Measurements from ENCODE around the gene FAM3B.
"Not testable (repeated sequence)": the region's sequence is repeated elsewhere in the genome, so short reads cannot be mapped to it uniquely, and the experiment has no call there.

The FAM3B gene

GRCh38 chr21:41316200-41317062 lies at the start of gene FAM3B:
FAM3B (plus strand) TSS chr21:41316801; CDS start chr21:41316880, 79 bp downstream.
- no peak for DNase-seq (ENCODE audit: low spot score)

DNA sequence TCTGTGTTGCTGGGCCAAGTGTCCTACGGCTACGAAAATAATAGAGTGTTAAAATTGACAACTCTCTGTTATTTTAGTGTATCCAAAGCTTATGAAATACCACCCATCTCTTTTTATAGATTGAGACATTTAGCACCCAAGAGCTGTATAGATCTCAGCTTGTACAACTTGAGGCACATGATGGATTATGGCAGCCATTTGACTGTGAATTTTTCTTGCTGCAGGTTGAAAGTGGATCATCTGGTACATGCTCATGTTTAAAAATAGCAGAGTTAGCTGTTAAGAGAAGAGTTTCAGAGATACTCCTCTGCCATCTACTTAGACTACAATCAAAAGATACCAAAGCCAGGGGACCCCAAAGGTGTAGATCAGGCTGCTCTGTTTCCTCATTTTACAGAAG lies 49.3 kb upstream of the FAM3B start:
- no peak for DNase-seq (ENCODE audit: low spot score)

DNA sequence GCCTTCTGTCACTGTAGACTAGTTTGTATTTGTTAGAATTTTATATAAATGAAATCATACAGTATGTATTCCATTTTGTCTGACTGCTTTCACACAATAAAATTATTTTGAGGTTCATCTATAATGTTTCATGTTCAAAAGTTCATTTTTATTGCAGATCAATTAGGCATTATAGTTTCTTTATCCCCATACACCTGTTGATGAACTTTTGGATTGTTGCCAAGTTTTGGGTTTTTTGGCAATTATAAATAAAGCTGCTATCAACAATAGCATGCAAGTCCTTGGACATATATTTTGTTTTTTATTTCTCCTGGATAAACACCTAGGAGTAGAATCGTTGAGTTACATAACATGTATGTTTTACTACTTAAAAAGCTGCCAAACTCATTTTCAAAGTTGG lies 47.1 kb upstream of the FAM3B start:
- no peak for DNase-seq (ENCODE audit: low spot score)

- no peak for DNase-seq (ENCODE audit: low spot score)
These were observed 39.4 kb upstream of the FAM3B start for GRCh38 chr21:41277196-41277595.

DNA sequence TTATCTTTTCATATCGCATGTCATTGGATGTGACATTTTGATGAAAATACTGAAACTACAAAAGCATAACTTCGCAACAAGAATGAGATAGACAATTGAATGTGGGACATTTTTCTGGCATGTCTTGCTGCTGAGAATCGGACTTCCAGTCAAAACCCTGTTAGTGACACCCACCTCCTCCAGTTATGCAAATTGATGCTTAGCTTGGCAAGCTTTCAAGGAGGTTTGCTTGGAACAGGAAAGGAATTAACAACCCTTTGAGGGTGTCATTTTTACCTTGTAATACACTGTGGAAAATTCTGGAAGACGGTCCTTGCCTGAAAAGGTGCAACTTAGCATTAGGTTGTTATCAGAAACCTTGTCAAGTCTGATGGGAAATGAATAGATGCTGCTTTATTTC lies 38.8 kb upstream of the FAM3B start:
- no peak for DNase-seq (ENCODE audit: low spot score)

- no peak for DNase-seq (ENCODE audit: low spot score)
These were observed 36.3 kb upstream of the FAM3B start for GRCh38 chr21:41280115-41280919.

DNA sequence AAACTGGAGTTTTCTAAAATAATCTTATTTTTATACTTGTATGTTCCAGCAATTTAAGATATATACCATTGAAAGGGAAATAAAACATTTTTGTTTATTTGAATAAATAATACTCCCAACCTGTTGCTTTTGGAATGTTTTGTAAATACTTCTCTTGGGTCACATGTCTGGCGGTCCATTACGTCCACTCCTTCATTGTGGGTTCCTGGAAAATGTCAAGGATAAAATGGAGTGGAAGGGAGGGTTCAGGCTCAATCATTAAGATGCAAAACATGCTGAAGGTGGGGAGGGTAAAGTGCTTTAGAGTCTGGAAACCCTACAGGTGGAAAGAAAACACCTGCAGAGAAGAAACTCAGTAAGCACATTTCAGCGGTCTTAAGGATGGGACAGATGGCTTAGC lies 34.2 kb upstream of the FAM3B start:
- DNase-seq (ENCODE audit: low spot score) = no peak

DNA sequence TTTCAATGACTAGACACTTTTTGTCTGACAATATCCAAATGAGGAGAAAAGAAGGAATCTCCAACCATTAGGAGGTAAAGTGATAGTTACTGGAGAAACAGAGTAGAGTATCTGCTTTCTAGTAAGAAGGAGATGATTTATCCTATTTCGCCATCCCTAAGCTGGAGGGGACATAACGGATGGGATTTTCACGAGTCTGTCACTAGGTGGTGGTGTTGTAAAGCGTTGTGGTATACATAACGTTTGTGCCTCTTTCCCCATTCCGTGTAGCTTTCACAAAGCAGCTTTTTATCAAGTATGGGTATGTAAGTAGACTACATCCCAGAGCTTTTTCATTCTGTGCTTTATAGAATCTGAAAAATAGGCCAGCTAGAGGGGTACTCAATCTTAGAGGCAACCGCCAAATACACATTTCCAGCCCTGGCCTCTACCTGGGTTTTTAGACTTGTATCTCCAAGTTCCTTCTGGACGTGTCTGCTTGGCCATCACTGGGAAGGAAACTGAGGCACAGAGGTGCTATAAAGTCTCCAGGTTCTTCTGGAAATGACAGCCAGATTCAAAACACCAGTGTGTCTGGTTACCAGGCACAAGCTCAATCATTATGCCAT lies 33.3 kb upstream of the FAM3B start:
- DNase-seq (ENCODE audit: low spot score) = peak; percentile 72

DNA sequence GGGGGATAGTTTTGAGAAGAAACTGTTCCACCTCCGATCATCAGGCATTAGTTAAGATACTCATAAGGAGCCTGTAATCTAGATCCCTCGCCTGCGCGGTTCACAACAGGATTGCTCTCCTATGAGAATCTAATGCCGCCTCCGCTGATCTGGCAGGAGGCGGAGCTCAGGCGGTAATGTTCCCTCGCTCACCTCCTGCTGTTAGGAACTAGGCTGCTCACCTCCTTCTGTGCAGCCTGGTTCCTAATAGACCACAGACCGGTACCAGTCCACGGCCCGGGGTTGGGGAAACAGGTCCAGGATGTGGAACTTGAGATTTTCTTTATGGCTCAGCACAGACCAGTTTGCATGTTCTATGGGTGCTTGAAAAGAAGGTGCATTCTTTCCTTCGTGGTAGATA lies 27.2 kb upstream of the FAM3B start:
- DNase-seq (ENCODE audit: low spot score) = no peak

DNA sequence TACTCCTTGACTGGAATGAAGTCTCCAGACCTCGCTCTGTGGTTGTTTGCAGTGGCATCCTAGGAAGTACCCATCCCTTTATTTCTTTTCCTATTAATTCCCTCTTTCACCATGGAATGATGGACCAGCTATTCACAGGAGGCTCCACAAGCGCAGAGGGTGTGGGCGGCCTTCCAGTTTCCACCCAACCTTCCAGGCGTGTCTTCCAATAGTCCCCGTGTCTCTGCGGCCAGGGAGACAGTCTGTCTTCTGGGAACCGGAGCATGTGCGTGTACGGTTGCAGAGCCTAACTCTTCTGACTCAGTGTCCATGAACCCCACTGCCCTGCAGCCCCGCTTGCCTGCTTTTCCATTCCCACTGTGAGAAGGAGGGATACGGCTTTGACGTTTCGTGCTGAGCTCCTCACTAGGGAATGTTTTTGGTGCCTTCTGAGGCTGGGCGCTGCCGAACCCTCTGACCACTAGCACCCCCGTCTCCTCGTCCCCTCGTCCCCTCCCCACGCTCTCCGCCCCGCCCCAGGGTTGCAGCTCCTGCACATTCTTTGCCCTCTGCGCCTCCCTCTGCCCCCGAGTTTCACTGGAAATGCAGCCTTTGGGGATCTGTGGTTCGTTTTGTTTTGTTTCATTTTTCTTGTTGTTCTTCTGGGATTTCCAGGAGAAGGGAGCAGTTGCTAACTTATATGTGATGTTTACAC lies 26.3 kb upstream of the FAM3B start:
- DNase-seq (ENCODE audit: low spot score) = no peak

DNA sequence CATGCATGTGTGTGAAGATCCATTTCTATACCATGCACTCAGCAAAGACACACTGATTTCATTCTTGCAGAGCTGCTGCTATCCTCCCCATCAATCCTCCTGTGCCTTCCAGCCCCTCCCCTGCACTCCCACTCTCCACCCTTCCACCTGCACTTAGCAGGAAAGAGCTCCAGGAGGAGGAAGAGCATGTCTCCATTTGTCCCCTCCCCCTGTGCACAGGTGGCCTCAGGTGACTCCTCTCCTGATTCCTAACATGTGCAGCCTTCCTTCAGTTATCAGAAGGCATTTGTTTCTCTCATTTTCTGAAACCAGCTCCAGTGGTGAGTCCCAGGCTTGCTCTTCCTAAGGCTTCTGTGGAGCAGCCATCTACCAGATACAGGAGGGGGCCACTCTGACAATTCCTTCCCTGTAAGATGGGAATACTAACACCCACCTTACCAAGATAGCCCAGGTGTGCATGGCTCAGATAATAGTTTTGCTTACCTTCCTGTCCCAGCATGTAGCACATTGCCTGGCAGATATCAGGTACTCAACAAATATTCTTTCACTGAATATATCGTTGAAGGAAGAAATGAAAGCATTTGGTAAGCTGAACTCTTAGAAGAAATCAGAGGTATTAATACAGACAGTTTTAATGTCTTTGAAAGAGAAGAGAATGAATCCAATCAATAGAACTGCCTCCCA lies 21.9 kb upstream of the FAM3B start:
- DNase-seq (ENCODE audit: low spot score) = no peak

DNA sequence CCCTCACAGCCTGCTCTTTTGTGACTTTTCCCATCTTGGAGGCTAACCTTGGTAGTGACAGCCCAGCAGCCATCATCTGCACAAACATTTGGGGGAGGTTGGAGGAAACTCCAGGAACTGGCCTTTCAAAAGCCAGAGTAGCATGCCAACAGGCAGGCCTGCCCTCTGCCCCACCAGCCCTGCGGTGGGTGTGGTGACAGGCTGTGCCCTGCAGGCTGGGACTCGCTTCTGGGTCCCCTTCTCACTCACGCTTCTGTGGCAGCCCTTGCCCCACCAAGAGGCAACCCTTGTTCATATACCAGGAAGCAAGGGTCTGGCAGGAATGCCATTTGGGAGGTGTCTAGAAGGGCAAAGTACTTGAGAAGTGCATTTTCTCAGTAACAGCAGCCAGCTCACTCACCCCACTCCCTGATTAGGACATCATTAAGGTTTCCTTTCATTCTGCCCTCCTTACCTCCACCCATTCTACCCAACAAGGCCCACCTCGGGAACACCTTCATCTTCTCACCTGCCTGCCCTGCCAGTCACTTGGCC lies 20.8 kb upstream of the FAM3B start:
- no peak for DNase-seq (ENCODE audit: low spot score)

DNA sequence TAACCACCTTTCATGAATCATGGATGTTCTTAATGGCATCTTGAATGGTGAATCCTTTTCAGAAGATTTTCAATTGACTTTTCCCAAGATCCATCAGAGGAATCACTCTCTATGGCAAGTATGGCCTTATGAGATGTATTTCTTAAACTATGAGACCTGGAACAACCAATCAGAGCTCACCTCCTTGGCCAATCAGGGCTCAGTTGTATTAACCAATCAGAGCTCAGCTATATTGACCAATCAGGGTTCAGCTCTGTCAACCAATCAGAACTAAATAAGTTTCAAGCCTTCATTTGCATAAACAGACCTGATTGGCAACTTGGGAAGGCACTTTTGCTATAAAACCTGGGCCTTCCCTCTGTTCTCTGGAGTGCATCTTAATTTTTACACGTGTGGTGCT lies 13.6 kb upstream of the FAM3B start:
- DNase-seq (ENCODE audit: low spot score) = no peak

GRCh38 chr21:41304068-41304720 lies 12.4 kb upstream of the FAM3B start:
- DNase-seq (ENCODE audit: low spot score) = no peak

GRCh38 chr21:41307219-41307618 lies 9.4 kb upstream of the FAM3B start:
- DNase-seq (ENCODE audit: low spot score) = no peak

GRCh38 chr21:41313285-41314164 lies 3.1 kb upstream of the FAM3B start:
- not testable (repeated sequence) for DNase-seq (ENCODE audit: low spot score)

DNA sequence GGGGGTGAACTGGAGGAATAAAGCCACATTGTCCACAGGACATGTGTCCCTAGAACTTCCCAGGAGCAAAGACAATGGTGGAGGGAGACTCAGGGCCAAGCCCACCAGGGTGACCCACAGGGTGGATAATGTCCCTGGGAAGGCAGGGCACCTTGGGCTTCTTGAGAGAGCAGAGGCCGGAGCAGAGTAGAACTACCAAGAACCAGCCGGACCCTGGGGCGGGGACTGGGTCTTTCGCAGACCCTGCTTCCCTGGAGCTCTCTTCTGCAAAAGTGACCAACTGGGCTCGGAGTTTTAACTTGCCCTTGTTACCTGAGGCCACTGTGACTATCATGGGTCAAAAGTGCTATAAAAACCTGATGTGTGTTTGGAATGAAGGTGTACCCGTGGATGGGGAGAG lies 875 bp upstream of the FAM3B start:
- DNase-seq (ENCODE audit: low spot score) = no peak

- no peak for DNase-seq (ENCODE audit: low spot score)
These were observed 427 bp downstream of the FAM3B start for GRCh38 chr21:41317063-41317392.

- DNase-seq (ENCODE audit: low spot score) = no peak
These were observed 857 bp downstream of the FAM3B start for GRCh38 chr21:41317458-41317857.

DNA sequence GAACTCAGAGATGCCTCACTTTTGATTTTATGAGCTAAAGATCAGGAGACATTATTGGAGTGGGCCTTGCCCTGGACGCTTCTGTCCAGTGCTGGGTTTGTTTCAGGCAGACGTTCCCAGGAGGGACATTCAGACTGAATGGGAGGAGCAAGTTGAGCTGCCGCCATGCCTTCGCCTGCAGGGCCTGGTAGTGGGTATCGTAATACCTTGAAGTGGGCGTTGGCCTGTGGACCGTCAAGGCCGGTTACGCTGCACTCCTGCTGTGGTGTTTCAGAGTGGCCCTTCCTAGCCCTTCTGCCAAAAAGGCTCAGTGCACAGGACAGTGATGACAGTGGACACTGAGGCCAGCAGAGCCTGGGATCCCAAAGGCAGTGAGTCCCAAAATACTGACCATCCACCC lies 1.6 kb downstream of the FAM3B start:
- DNase-seq (ENCODE audit: low spot score) = no peak

Data from D341Med (cell line).